A673 (cell line): ENCODE data around the gene NPIPB2. TPM values are rescaled to one million over a fixed set of nuclear protein-coding genes. Genes with fewer than 3 reads are reported as not detected.
A peak's percentile ranks its signal among the peaks of the same experiment; 100 is the strongest.
"Not testable (repeated sequence)": the region's sequence is repeated elsewhere in the genome, so short reads cannot be mapped to it uniquely, and the experiment has no call there.

ENCODE experiments used
- Bru-seq: library from RNA; stranded (reverse); fragments of 400-500 nt; gene quantifications from one replicate; lab custom pipeline; 2021; lab: Mats Ljungman, UMichigan
- BruChase-seq, 2 experiments: library from RNA; stranded (reverse); fragments of 400-500 nt; gene quantifications; one replicate each; lab custom pipeline; 2021; lab: Mats Ljungman, UMichigan
- BruUV-seq: library from RNA; stranded (reverse); fragments of 400-500 nt; replicated peaks from 2 replicates; lab custom pipeline; 2021; lab: Mats Ljungman, UMichigan
- CTCF ChIA-PET: fragments of 300-600 bp; sonication (Branson Sonifier 250); formaldehyde crosslinking; loops from one replicate; lab custom pipeline; 2022; ENCODE audit warnings: antibody characterized with exemption; lab: Charles Lee
- POLR2A ChIA-PET: fragments of 300-600 bp; sonication (Branson Sonifier 250); formaldehyde crosslinking; loops from one replicate; lab custom pipeline; 2022; ENCODE audit warnings: antibody characterized with exemption; ENCODE audit not compliant: low non-redundant PET; lab: Charles Lee
- DNase-seq: peaks from one replicate; pipeline ENCODE4 v3.0.0-alpha.2; 2015; ENCODE audit warnings: low spot score
- H3K27ac ChIP-seq: fragments of 200-600 bp; sonication (generic); 2 replicates; pipeline ENCODE4 v1.5.1; 2016; ENCODE audit warnings: mixed run types, low read depth, mild to moderate bottlenecking, mixed read lengths, antibody characterized with exemption, low read length; ENCODE audit not compliant: poor library complexity, severe bottlenecking
- H3K27me3 ChIP-seq: fragments of 200-600 bp; sonication (generic); replicated peaks from 2 replicates; pipeline ENCODE4 v1.6.1; 2017; ENCODE audit warnings: mixed run types, low read depth, mild to moderate bottlenecking, mixed read lengths, antibody characterized with exemption, low read length; ENCODE audit not compliant: insufficient read depth, poor library complexity
- H3K36me3 ChIP-seq: fragments of 200-600 bp; sonication (generic); 2 replicates; pipeline ENCODE4 v1.6.1; 2016; ENCODE audit warnings: mixed run types, mild to moderate bottlenecking, mixed read lengths, antibody characterized with exemption, low read length; ENCODE audit not compliant: insufficient read depth, poor library complexity, severe bottlenecking
- H3K4me1 ChIP-seq: fragments of 200-600 bp; sonication (generic); 2 replicates; pipeline ENCODE4 v1.6.1; 2017; ENCODE audit warnings: mixed run types, mild to moderate bottlenecking, mixed read lengths, antibody characterized with exemption, low read length; ENCODE audit not compliant: insufficient read depth, poor library complexity, severe bottlenecking
- H3K4me3 ChIP-seq: fragments of 200-600 bp; sonication (generic); 2 replicates; pipeline ENCODE4 v1.5.1; 2016; ENCODE audit warnings: low read depth, mixed run types, mild to moderate bottlenecking, mixed read lengths, low read length; ENCODE audit not compliant: poor library complexity, severe bottlenecking
- H3K9me3 ChIP-seq: fragments of 200-600 bp; sonication (generic); 2 replicates; pipeline ENCODE4 v1.6.1; 2016; ENCODE audit warnings: mixed run types, low read depth, mild to moderate bottlenecking, mixed read lengths, antibody characterized with exemption, low read length; ENCODE audit not compliant: poor library complexity, severe bottlenecking
- CTCF ChIP-seq: fragments of 300-800, 200-600 bp; sonication (generic); conservative IDR thresholded peaks from 2 replicates; pipeline ENCODE4 v1.5.1; 2017; ENCODE audit warnings: low read depth, mild to moderate bottlenecking, antibody characterized with exemption, low read length, moderate library complexity, mixed read lengths
- EZH2 ChIP-seq: fragments of 200-600 bp; sonication (generic); IDR thresholded peaks from 2 replicates; pipeline ENCODE4 v1.6.1; 2017; ENCODE audit warnings: borderline replicate concordance, low read depth, mild to moderate bottlenecking, mixed read lengths, antibody characterized with exemption, low read length; ENCODE audit not compliant: poor library complexity, severe bottlenecking
- intact Hi-C: fragments of 100-400 bp; cut with micrococcal nuclease; formaldehyde crosslinking; loops from one replicate; pipeline ENCODE4 v1.10.0; 2022; ENCODE audit not compliant: unreplicated experiment
- long read RNA-seq: library from polyadenylated mRNA; stranded (forward); transcript quantifications from one replicate; pipeline ENCODE4 v2.0.0, GENCODE V29; 2022
- total RNA-seq: library from RNA; stranded (reverse); gene quantifications from 2 replicates; pipeline ENCODE4 v1.2.3, GENCODE V29; 2021

Gene NPIPB2
- 9.2 and 9.6 TPM in 2 replicates for total RNA-seq
- Bru-seq, nascent RNA: percentile 23 among the genes with signal in this experiment
- BruChase-seq, experiment 1, labeled RNA remaining after a 2-hour chase: percentile 27 among the genes with signal in this experiment
- BruChase-seq, experiment 2, labeled RNA remaining after a 6-hour chase: percentile 39 among the genes with signal in this experiment
- long read RNA-seq: 0 reads

- intact Hi-C loops, DNase-seq, H3K27ac ChIP-seq, H3K4me1 ChIP-seq, H3K4me3 ChIP-seq, H3K36me3 ChIP-seq, H3K9me3 ChIP-seq, CTCF ChIA-PET, H3K27me3 ChIP-seq, POLR2A ChIA-PET, BruUV-seq: not testable (repeated sequence)
Observed at GRCh38 chr16:11941945-11942344, at the start of gene NPIPB2. Gene NPIPB2, minus strand, starts transcription at chr16:11942045. Its CDS starts 0 bp downstream, at chr16:11942045.

- DNase-seq: no peak
- TF ChIP-seq EZH2 (no peak), CTCF (no peak)
- intact Hi-C loops: no loop called here
- no peaks in the 10 kb centered on the region for H3K27me3 ChIP-seq
- ChIA-PET POLR2A (no interaction called here), CTCF (interaction anchor here (0.5 kb wide), 1 partner anchor 18 kb away, joined by 8 read pairs; no protein-coding TSS in a partner anchor)
- no peaks in the 10 kb centered on the region for H3K9me3 ChIP-seq
- H3K27ac ChIP-seq: no peak overlapping the region
- H3K36me3 ChIP-seq: no peaks in the 10 kb centered on the region
- no peaks in the 10 kb centered on the region for H3K4me1 ChIP-seq
- no peak overlapping the region for H3K4me3 ChIP-seq
- no TSS peak for BruUV-seq
Observed at GRCh38 chr16:11990702-11991390, 49.0 kb upstream of the NPIPB2 start.

GRCh38 chr16:11988258-11988978 is 46.6 kb upstream of the NPIPB2 start:
- no peak for TF ChIP-seq CTCF
- no peak for TF ChIP-seq EZH2
- H3K4me1 ChIP-seq: no peaks in the 10 kb centered on the region
- H3K27me3 ChIP-seq: no peaks in the 10 kb centered on the region
- CTCF ChIA-PET: no interaction called here
- H3K4me3 ChIP-seq: no peak overlapping the region
- intact Hi-C loops: no loop called here
- POLR2A ChIA-PET: no interaction called here
- DNase-seq: no peak
- H3K9me3 ChIP-seq: no peaks in the 10 kb centered on the region
- H3K27ac ChIP-seq: no peak overlapping the region
- H3K36me3 ChIP-seq: no peaks in the 10 kb centered on the region
- BruUV-seq: no TSS peak
